ENCODE data around the gene FASTKD3. TPM values are rescaled to one million over a fixed set of nuclear protein-coding genes. Genes with fewer than 3 reads are reported as not detected.

Gene FASTKD3
- total RNA-seq, 1 donor from 2014 or later, result 14.7 TPM

DNA sequence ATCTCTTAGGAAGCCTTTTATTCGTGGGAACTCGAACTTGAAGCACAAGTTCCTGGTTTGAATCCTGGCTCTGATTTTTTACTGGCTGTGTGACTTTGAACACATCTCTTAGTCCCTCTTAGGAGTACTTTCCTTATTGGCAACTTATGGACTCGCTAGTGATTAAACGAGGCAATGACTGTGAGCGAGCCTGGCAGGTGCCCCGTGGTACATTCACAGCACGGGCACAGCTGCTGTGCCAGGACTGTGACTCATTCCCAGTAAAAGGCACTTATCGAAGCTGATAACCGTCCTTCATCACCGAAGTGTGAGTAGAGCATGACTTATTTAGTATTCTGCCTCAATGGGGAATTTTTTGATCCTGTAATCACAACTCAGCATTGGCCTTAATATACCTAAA is 40.6 kb downstream of the FASTKD3 start:
- Histone ChIP-seq H3K36me3 (no peaks in the 10 kb centered on the region), H3K4me3 (no peak overlapping the region), H3K9me3 (no peaks in the 10 kb centered on the region), H3K27ac (no peak overlapping the region), H3K27me3 (no peaks in the 10 kb centered on the region), H3K4me1 (no peaks in the 10 kb centered on the region)
- DNase-seq (ENCODE audit: extremely low spot score in 2 of 2), result no peak
- intact Hi-C loops (cut with DNase I), result no loop called here
- TF ChIP-seq POLR2AphosphoS5 (IDR thresholded peaks at IDR 0.05; ENCODE audit: insufficient read depth in 1 of 2, low read depth in 1 of 2) (no peak), POLR2A (IDR thresholded peaks at IDR 0.05) (no peak), CTCF (IDR thresholded peaks at IDR 0.05) (no peak)

DNA sequence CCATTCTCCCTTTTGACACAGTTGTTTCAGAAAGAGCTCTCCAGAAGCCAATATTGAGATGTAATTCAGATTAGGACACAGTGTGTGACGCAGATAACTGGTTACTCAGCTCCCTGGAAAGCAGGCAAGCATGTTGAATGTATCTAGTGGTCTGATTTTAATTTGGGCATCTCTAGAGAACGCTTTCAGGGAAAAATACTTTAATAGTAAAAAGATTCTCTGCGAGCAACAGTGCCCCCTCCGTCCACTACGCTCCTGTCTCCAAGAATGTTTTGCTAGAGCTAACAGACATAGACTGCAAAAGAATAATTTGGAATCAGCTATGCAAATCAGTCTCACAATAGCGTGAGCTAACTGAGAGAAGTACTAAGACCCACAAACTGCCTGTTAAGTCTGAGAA is 41.2 kb downstream of the FASTKD3 start:
- intact Hi-C loops (cut with DNase I), result no loop called here
- no peaks in the 10 kb centered on the region for H3K9me3 ChIP-seq
- H3K27me3 ChIP-seq, result no peaks in the 10 kb centered on the region
- H3K4me3 ChIP-seq, result no peak overlapping the region
- DNase-seq (ENCODE audit: extremely low spot score in 2 of 2), result no peak
- peak overlapping the region; percentile 44 for H3K27ac ChIP-seq
- TF ChIP-seq POLR2A (IDR thresholded peaks at IDR 0.05) (no peak), POLR2AphosphoS5 (IDR thresholded peaks at IDR 0.05; ENCODE audit: insufficient read depth in 1 of 2, low read depth in 1 of 2) (peak in 1 of 2 donors; percentile 26), CTCF (IDR thresholded peaks at IDR 0.05) (no peak)
- no peaks in the 10 kb centered on the region for H3K4me1 ChIP-seq
- no peaks in the 10 kb centered on the region for H3K36me3 ChIP-seq

GRCh38 chr5:7825630-7826029 is 43.2 kb downstream of the FASTKD3 start:
- intact Hi-C loops (cut with DNase I), result no loop called here
- TF ChIP-seq POLR2A (IDR thresholded peaks at IDR 0.05) (no peak), POLR2AphosphoS5 (IDR thresholded peaks at IDR 0.05; ENCODE audit: insufficient read depth in 1 of 2, low read depth in 1 of 2) (no peak)
- Histone ChIP-seq H3K36me3 (no peaks in the 10 kb centered on the region), H3K9me3 (no peaks in the 10 kb centered on the region), H3K27ac (no peak overlapping the region), H3K4me1 (no peaks in the 10 kb centered on the region), H3K27me3 (no peaks in the 10 kb centered on the region), H3K4me3 (no peak overlapping the region)
- no peak for DNase-seq (ENCODE audit: extremely low spot score in 2 of 2)

DNA sequence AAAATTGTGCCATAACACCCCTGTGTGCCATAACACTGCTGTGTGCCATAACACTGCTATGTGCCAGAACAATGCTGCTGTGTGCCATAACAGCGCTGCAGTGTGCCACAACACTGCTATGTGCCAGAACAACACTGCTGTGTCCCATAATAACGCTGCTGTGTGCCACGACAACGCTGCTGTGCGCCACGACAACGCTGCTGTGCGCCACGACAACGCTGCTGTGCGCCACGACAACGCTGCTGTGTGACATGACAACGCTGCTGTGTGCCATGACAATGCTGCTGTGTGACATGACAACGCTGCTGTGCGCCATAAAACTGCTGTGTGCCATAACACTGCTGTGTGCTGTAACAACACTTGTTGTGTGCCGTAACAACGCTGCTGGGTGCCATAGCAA is 43.8 kb downstream of the FASTKD3 start:
- no peak overlapping the region for H3K4me3 ChIP-seq
- intact Hi-C loops (cut with DNase I), result no loop called here
- TF ChIP-seq POLR2A (IDR thresholded peaks at IDR 0.05) (no peak), CTCF (IDR thresholded peaks at IDR 0.05) (no peak), POLR2AphosphoS5 (IDR thresholded peaks at IDR 0.05; ENCODE audit: insufficient read depth in 1 of 2, low read depth in 1 of 2) (no peak)
- H3K27ac ChIP-seq, result no peak overlapping the region
- no peak for DNase-seq (ENCODE audit: extremely low spot score in 2 of 2)
- no peaks in the 10 kb centered on the region for H3K36me3 ChIP-seq
- no peaks in the 10 kb centered on the region for H3K9me3 ChIP-seq
- H3K27me3 ChIP-seq, result no peaks in the 10 kb centered on the region
- H3K4me1 ChIP-seq, result no peaks in the 10 kb centered on the region

GRCh38 chr5:7823594-7823993 is 45.2 kb downstream of the FASTKD3 start:
- H3K27me3 ChIP-seq, result no peaks in the 10 kb centered on the region
- intact Hi-C loops (cut with DNase I), result no loop called here
- H3K4me3 ChIP-seq, result no peak overlapping the region
- H3K9me3 ChIP-seq, result no peaks in the 10 kb centered on the region
- H3K4me1 ChIP-seq, result no peaks in the 10 kb centered on the region
- H3K36me3 ChIP-seq, result no peaks in the 10 kb centered on the region
- TF ChIP-seq POLR2A (IDR thresholded peaks at IDR 0.05) (no peak), CTCF (IDR thresholded peaks at IDR 0.05) (no peak), POLR2AphosphoS5 (IDR thresholded peaks at IDR 0.05; ENCODE audit: insufficient read depth in 1 of 2, low read depth in 1 of 2) (no peak)
- no peak overlapping the region for H3K27ac ChIP-seq
- no peak for DNase-seq (ENCODE audit: extremely low spot score in 2 of 2)
